ENCODE measurements around the gene ADH1A.

DNA sequence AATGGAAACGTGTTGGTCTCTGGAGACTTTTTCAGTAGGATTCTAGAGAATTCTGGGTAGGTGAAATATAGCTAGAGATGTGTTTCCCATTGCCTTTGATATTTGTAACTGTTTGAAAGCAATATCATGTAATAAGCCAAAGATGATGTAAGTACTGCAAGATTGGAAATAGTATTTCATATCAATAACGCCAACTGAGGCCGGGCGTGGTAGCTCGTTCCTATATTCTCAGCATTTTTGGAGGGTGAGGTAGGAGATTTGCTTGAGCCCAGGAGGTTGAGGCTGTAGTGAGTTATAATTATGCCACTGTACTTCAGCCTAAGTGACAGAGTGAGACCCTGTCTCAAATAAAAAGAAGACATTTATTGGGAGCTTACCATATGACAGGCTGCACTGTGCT lies 9.5 kb downstream of the ADH1A start:
- TF ChIP-seq, protein P1, sequence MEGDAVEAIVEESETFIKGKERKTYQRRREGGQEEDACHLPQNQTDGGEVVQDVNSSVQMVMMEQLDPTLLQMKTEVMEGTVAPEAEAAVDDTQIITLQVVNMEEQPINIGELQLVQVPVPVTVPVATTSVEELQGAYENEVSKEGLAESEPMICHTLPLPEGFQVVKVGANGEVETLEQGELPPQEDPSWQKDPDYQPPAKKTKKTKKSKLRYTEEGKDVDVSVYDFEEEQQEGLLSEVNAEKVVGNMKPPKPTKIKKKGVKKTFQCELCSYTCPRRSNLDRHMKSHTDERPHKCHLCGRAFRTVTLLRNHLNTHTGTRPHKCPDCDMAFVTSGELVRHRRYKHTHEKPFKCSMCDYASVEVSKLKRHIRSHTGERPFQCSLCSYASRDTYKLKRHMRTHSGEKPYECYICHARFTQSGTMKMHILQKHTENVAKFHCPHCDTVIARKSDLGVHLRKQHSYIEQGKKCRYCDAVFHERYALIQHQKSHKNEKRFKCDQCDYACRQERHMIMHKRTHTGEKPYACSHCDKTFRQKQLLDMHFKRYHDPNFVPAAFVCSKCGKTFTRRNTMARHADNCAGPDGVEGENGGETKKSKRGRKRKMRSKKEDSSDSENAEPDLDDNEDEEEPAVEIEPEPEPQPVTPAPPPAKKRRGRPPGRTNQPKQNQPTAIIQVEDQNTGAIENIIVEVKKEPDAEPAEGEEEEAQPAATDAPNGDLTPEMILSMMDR (IDR thresholded peaks at IDR 0.05) = no peak
- no peak for TF ChIP-seq POLR2A (IDR thresholded peaks at IDR 0.05)

Measured in uterus (tissue), 2 donors.